Measurements from ENCODE around the gene NOP9.

Gene NOP9

GRCh38 chr14:24356208-24356607 is 56.6 kb downstream of the NOP9 start:
- DNase-seq = no peak
